ENCODE data around the gene PALLD.

Gene PALLD

GRCh38 chr4:168593399-168593798 lies 96.5 kb downstream of the PALLD start:
- no peak for DNase-seq (ENCODE audit: low spot score)

- no peak for DNase-seq (ENCODE audit: low spot score)
These were observed 97.3 kb downstream of the PALLD start for GRCh38 chr4:168594121-168594520.

- no peak for DNase-seq (ENCODE audit: low spot score)
These were observed 101.3 kb downstream of the PALLD start for GRCh38 chr4:168598191-168598590.

- no peak for DNase-seq (ENCODE audit: low spot score)
These were observed 104.1 kb downstream of the PALLD start for GRCh38 chr4:168600796-168601583.

GRCh38 chr4:168601899-168602298 lies 105.0 kb downstream of the PALLD start:
- DNase-seq (ENCODE audit: low spot score): no peak

DNA sequence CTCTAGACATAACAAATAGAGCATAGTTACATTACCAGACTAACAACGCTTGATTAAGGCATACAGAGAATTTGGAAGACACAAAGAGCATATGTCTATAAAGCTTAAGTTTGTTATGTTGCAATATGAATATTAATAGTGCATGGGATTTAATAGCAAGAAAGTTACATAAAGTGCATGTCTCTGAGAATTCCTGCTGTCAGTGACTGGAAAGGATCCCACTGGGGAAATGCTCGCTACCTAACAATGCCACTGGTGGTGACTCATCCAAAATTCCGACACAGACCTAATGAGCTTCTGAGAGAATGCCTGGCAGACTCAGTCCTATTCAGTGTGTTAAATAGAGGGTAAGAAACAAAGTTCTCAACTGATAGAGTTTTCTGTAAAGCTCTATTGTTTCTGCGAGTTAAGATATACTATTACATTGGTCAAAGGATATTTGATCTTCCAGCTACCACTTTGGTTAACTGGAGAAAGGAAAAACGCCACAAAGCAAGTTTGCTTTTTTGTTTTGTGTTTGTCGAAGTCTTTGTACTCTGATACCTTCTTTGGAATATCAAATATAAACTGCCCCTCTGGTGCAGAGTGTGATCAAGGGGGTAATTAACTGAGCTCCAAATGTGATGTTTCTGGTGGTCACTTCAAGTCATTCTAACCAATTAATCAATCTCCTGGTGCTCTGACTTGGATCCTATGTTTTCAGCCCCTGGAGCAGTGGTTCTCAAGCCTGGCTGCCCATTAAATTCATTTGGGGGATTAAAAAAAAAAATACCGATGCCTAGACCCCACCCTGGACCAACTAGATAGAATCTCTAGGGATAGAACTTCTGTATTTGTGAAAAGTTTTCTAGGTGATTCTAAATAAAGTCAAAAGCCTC lies 107.9 kb downstream of the PALLD start:
- no peak for DNase-seq (ENCODE audit: low spot score)

DNA sequence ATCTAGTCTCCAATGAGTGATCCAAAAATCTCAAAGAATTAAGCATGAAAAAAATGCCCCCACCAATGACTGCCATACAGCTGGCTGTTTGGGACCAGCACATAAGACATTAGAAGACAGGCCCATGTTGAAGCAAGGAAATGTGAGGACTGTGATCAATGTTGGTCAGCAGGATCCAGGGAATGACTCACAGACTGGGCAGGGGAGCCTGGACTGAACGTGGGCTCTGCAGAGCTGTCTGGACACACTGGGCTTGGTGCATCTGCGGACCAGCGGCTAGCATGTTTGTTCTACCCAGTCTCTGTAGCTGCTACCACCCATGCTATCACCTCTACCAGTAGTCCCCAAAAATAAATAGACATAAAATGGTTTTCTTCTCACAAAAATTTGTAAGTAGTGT lies 108.6 kb downstream of the PALLD start:
- no peak for DNase-seq (ENCODE audit: low spot score)

DNA sequence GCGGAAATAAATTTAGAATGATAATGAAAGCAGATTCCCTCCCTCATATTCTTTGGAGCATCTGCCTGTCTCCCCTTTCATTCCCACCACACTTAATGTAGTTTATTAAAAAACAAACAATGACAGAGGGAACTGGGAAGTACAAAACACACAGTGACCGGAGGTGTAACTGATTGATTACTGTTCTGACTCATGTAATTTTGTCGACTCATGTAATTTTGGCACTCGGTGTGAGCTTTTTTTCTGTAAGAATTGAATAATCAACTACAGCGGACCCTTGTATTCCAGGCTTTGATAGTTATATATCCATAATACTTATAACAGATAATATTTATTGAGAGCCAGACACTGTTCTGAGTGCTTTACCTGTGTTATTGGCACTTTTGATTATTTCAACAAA lies 110.4 kb downstream of the PALLD start:
- DNase-seq (ENCODE audit: low spot score): no peak

GRCh38 chr4:168608771-168609170 lies 111.9 kb downstream of the PALLD start:
- no peak for DNase-seq (ENCODE audit: low spot score)

DNA sequence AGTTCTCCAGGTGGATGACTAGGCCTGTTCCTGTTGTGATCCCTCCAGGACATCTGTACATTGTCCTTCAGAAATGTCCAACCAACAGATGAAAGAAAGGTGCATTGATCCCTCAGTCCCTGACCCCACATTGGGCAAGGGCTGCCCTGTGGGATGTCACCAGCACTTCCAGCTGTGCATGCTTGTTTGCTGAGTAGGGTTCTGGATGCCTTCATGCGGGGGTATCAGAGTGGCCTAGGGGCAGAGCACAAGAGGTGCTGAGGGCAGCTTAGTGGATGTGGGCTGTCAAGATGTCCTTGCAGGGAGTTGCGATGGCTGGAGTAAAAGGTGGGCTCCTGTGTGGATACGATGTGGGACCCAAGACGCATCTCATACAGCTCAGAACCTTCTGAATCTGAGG lies 112.5 kb downstream of the PALLD start:
- DNase-seq (ENCODE audit: low spot score): no peak

GRCh38 chr4:168610911-168611530 lies 114.2 kb downstream of the PALLD start:
- DNase-seq (ENCODE audit: low spot score): no peak

DNA sequence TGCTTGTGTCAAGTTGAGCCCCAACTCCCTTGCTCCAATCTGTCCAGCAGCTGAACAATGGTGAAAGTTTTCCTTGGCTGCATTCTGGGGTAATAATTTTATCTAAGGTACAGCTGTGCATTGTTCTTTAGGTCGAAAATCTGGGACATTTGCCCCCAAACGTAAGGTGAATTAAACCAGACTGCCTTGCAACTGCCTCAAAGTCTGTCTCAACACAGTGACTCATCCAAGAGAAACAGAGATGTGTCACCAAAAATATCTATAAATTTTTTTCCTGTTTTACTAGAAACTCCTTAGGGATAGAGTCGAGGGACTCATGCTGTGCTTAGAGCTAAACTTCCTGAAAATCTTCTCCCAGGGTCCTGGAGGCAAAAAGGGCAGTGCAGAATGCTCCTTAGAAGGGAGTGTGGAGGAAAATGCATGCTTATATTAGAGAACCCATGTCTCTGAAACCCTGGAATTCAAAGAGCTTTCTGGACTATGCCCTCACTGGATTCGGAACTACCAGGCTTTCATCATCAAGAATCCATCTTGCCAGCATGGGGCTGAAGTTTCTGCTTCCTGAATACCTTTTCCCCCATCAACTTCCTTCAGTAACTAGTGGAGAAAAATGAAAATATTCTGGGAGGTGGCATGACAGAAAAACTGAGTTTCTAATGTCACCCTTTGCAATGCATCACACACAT lies 115.7 kb downstream of the PALLD start:
- DNase-seq (ENCODE audit: low spot score): no peak

DNA sequence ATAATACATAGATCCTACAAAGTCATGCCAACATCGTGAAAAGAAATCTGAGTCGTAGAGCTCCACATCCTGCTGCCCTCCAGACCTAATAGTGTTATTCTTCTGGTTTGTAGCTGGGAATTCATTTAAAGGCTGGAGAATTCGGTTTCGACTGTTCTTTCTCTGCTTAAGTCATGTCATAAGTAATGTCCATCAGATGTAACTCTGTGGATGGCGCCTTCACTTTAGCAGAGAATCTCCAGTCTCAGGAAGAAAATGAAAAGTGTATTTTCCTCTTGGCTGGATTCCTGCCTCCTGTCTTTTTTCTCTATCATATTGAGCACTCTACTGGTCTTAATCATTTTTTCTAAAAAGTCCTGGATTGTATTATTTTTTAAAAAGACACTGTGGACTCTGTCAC lies 117.0 kb downstream of the PALLD start:
- DNase-seq (ENCODE audit: low spot score): no peak

DNA sequence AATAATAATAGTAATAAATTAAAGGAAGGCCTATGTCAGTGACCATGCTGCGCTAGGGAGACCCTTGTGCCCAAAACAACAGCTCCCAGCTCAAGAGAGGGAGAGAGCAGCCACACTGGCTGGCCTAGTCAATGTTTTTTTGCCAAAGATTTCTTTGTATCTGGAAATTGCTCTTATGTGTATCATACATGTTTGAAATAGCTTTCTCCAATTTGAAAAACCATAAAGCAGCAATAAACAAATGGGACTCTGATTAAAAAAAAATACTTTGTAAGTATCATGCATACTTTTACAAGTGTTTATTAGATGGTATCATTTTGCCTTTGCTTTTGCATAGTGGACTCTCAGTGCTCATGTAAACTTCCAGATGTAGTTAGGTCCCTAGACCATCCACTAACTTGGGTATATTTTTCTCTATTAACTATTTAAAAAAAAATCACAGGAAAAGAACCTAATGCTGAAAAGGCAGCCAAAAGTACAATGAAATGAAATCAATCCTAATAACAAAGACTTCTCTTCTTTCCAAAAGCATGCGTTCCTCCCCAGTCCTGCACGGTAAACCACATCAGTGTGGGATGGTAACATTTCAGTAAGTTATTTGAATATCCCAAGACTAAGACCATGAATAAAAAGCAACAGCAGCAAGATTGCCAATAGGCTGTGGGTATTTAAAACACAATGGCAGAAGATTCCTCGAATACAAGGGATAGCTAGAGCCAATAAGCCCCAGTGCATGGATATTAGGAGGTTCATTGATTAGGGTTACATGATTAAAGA lies 117.6 kb downstream of the PALLD start:
- DNase-seq (ENCODE audit: low spot score): no peak

DNA sequence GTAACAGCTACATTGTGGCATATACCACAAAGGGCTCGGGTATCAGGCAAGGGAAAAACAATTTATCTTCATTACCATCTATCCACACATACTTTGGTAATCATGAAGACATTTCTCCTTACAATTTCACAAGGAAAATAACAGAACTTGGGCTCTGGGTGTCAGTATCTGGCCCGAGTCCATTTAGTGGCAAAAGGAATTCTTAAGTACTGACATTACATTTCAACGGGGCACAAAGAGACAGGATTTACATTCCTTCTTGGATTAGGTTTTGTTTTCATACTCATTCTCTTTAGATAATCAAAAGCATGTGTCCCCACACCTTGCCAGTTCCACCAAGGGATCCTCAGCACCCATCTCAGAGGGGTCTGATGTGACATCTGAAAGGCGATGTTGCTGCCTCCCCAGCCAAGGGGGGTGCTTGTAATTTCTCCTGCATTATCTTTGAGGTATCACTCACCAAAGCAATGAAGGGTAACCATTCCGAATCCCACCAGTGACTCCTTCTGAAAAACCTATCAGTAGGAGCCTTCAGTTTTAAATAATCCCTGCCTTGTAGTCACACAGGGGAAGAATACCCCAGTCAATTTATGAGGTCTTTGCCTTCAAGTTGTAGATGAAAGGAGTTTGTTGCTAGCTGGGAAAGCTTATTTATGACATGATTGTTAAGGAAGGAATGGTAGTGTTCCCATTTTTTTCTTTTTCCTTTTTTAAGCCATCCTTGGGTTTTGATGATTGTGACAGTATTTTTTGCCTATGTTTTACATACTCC lies 118.6 kb downstream of the PALLD start:
- DNase-seq (ENCODE audit: low spot score): no peak

- no peak for DNase-seq (ENCODE audit: low spot score)
These were observed 121.9 kb downstream of the PALLD start for GRCh38 chr4:168618577-168619265.

DNA sequence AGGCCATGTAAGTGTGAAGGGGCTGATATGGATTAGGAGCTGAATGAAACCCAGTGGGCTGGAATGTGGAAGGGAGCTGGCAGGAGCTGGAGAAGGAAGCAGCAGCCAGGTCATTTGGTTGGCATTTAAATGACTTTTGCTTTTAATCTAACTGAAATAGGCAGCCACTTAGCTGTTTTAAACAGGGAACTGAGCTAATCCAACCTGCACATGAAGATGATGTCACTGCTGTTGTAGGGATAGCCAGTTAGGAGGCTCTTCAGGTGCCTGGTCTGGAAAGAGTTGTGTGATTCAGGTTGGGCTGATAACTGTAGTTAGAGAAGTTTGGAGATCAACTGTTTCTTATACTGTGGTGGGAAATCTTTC lies 122.4 kb downstream of the PALLD start:
- no peak for DNase-seq (ENCODE audit: low spot score)

DNA sequence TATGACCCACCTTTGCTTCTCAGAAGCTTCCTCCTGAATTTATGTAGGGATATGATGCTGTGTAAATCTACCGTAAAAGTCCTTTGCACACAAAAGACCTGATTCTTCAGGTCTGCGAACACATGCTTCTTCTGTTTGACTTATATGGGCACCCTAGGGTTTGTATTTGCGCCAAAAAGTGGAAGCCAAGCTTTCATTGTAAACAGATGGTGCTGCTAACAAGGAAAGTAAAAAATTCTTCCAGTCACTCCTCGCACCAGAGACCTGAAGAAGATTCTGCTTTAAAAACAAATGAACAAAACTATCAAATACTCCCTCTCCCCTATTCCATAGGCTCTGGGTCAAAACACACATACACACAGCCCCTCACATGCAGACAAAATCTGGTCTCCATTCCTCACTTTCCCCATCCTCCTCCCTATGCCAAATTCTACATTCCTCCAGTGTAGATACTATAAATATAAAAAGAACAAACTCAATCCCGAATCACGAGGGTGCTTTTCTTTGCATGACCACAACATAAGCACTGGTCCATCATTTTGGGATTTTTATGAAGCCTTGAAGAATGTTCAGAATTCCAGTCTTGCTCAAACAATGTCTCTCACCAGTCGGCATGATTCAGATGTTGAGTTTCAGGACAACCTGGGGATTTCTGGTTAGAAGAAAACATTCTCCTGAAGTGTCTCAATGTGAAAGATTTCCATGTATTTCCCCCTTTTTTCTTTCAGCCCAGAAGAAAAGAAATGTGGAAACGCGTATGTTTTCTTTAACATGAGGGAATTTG lies 125.1 kb downstream of the PALLD start:
- DNase-seq (ENCODE audit: low spot score): no peak

- no peak for DNase-seq (ENCODE audit: low spot score)
These were observed 125.7 kb downstream of the PALLD start for GRCh38 chr4:168622600-168622999.
